GM18526 (cell line): ENCODE data around the gene TLN1.

ENCODE experiments used
- POLR2A ChIP-seq: IDR thresholded peaks from 3 replicates; pipeline ENCODE4 v1.6.1; 2011; ENCODE audit not compliant: insufficient read length; ENCODE audit errors: extremely low read depth

Gene TLN1

DNA sequence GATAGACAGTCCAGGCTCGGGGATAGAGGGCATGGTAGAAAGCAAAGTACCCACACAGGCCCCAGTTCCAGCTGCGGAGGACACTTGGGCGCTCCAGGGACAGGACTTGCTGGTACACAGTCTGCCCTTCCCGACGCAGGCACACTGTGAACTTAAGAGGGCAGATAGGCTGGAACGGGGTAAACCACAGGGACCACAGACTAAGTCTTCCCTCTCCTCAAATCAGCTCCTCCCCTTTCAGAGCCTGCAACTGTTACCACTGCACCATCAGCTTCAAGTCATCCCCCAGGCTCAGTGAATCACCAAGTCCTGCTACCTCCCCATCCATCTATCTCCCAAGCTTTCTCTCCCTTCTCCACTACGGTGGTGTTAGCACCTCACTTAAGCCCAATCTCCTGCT is 9.7 kb upstream of the TLN1 start:
- TF ChIP-seq POLR2A: no peak

GRCh38 chr9:35740243-35740642 is 8.2 kb upstream of the TLN1 start:
- no peak for TF ChIP-seq POLR2A

GRCh38 chr9:35738924-35739323 is 6.9 kb upstream of the TLN1 start:
- no peak for TF ChIP-seq POLR2A

DNA sequence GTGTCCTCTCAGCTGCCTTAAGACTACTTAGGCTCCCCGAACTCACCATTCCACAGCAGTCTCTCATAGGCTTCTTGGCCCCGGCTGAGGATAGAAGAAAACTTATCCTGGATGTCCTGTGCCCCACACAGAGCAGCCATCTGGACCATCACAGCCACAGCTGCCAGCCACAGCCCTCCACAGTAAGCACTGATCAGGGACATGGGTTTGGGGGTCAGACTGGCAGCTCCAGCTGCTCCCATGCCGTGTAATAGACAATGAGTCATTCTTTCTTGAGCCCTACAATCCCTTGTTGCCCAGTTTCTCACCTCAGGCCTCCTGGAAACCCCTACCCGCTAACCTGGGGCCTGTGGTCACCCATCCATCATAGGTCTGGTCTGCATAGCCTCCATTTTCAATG is 6.2 kb upstream of the TLN1 start:
- TF ChIP-seq POLR2A: no peak

- no peak for TF ChIP-seq POLR2A
These were observed 5.1 kb upstream of the TLN1 start for GRCh38 chr9:35737143-35737542.

DNA sequence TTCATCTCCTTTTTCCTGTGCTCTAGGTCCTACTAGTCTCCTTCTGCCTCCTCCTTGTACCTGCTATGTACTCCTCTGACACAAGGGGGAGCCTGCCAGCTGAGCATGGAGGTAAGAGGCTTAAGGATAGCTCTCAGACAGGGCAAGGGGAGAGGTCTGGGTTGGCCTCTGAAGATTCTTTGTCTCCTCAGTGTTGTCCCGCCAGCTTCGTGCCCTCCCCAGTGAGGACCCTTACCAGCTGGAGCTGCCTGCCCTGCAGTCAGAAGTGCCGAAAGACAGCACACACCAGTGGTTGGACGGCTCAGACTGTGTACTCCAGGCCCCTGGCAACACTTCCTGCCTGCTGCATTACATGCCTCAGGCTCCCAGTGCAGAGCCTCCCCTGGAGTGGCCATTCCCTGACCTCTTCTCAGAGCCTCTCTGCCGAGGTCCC is 4.2 kb upstream of the TLN1 start:
- TF ChIP-seq POLR2A: no peak

DNA sequence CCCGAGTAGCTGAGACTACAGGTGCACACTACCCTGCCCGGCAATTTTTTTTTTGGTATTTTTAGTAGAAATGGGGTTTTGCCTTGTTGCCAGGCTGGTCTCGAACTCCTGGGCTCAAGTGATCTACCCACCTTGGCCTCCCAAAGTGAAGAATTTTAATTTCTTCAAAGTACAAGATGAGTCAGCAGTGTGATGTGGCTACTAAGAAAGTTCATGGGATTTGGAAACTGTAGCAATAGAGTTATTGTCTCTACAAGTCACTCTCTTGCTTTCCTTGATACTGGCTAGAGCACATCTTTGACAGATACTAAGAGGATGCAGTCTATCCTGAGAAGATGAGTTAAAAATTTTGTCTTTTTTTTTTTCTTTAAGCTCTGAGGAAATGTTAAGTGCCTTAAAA is 2.1 kb upstream of the TLN1 start:
- no peak for TF ChIP-seq POLR2A

DNA sequence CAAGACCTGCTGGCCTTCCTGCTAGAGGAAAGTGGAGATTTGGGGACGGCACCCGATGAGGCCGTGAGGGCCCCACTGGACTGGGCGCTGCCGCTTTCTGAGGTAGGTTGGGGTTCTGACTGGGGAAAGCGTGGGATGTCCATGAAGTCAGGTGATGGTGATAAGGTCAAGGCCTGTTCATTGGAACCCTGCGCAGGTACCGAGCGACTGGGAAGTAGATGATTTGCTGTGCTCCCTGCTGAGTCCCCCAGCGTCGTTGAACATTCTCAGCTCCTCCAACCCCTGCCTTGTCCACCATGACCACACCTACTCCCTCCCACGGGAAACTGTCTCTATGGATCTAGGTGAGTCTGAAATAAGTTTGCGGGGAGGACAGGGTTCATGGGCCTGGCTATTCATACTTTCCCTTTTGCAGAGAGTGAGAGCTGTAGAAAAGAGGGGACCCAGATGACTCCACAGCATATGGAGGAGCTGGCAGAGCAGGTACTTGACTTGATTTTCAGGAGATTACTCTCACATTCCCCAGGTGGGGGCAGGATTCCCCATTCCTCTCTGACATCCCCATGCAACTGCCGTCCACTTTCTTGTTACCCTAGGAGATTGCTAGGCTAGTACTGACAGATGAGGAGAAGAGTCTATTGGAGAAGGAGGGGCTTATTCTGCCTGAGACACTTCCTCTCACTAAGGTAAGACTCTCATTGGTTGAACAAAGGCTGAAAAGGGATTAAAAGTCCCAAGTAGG is 976 bp upstream of the TLN1 start:
- TF ChIP-seq POLR2A: no peak

DNA sequence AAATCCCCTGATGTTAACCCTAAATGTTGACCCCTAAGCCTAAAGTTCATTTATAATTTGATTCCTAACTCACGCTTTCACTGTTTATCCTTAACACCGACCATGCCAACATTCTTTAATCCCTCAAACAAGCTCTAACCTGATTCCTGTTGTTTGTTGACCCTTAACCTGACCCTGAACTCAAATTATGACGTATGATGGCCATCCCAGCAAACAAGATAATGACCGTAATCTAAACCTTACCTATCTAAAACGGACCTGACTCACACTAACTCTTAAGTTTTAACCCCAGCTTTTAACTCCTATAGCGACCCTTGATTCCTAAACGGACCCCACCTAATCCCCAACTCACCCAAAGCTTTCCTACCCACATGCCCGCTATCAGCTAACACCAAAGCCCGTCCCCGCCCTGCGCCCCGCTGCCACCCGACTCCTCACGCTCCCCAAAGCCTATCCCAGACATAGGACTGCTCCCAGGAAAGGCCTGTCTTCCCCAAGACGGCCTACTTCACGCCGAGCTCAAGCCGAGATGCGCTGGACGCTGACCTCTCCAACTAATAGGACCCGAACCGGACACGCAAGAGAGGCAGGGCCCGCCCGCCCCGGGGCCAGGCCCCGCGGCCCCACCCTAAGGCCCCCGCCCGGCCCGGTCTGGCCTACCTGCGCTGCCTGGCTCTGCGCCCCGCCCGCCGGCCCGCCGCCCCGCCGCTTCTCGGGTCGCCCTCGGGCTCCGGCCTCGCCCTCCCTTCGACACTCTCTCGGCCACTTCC is 395 bp downstream of the TLN1 start:
- no peak for TF ChIP-seq POLR2A

DNA sequence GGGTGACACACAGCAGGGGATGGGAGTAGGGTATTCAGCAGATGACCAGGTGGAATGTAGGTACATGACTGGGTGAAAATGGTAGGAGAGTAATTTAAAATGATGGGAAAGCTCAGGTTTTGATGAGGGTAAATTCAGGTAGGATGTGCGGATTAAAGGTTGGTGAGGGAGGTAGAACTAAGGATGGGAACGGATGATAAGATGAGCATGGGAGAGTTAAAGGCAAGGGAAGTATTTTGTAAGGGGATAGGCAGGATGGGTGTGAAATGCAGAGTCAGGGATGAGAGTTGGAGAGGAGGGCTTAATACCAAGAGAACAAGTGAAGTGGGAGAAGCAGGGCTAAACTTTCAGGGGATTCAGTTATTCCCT is 1.5 kb downstream of the TLN1 start:
- no peak for TF ChIP-seq POLR2A

GRCh38 chr9:35729700-35730485 is 2.1 kb downstream of the TLN1 start:
- no peak for TF ChIP-seq POLR2A

GRCh38 chr9:35729101-35729500 is 2.9 kb downstream of the TLN1 start:
- no peak for TF ChIP-seq POLR2A

GRCh38 chr9:35728041-35728971 is 3.7 kb downstream of the TLN1 start:
- TF ChIP-seq POLR2A: no peak

DNA sequence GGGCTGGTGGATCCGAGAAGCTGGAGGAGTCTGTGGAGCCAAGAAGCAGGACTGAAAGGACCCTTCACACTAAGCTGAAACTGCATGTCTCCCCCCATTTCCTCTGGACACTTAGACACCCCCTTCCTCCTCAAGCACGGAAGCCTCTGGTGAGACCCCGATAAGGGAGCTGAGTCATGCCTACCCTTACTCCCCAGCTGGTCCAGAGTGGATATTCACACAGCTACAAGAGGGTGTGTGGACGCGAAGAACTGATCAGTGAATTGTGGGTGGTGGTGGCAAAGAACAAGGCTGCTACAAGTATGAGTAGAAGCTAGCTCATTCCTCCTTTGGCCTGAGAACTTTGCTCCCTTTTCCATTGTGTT is 4.3 kb downstream of the TLN1 start:
- TF ChIP-seq POLR2A: no peak

GRCh38 chr9:35726931-35727330 is 5.1 kb downstream of the TLN1 start:
- TF ChIP-seq POLR2A: no peak
